K562 treated with DMSO at 1 percent for 48 hours (cell line): ENCODE data around the gene ZNF439. TPM values are rescaled to one million over a fixed set of nuclear protein-coding genes. Genes with fewer than 3 reads are reported as not detected.

Experiments
- total RNA-seq: library from RNA; unstranded; fragments of 300-600 nt; gene quantifications from 2 replicates; pipeline ENCODE4 v1.2.3, GENCODE V29; 2022; ENCODE audit warnings: low replicate concordance; ENCODE audit errors: extremely low read depth

Gene ZNF439
- total RNA-seq = not detected in 2 replicates

GRCh38 chr19:11848594-11849469 is at the start of gene ZNF439:
Gene ZNF439 (plus strand): TSS chr19:11848726. CDS start chr19:11848868, 142 bp downstream.

GRCh38 chr19:11814029-11814699 is 34.4 kb upstream of the ZNF439 start, which contains the start of gene ZNF440:
Gene ZNF440 (plus strand): TSS chr19:11814273. CDS start chr19:11814448, 175 bp downstream.

GRCh38 chr19:11887611-11888531 is 39.3 kb downstream of the ZNF439 start, which contains the start of gene ZNF69:
Gene ZNF69 (plus strand): TSS chr19:11887782. CDS start chr19:11887924, 142 bp downstream.

Other genes starting within 250 kb of the ZNF439 start
- not detected in 2 replicates for gene ZNF823, start 109.8 kb upstream of the ZNF439 start, total RNA-seq
- not detected in 2 replicates for gene ZNF441, start 81.7 kb upstream of the ZNF439 start, total RNA-seq
- not detected in 2 replicates for gene ZNF491, start 50.2 kb upstream of the ZNF439 start, total RNA-seq
- not detected in 2 replicates for gene ZNF440, start 34.5 kb upstream of the ZNF439 start, total RNA-seq
- gene ZNF69, start 39.1 kb downstream of the ZNF439 start, total RNA-seq = not detected in 2 replicates
- not detected in 2 replicates for gene ZNF700, start 76.4 kb downstream of the ZNF439 start, total RNA-seq
- not detected in 2 replicates for gene ZNF763, start 116.3 kb downstream of the ZNF439 start, total RNA-seq
- not detected in 2 replicates for gene ZNF433, start 187.0 kb downstream of the ZNF439 start, total RNA-seq
- not detected in 2 replicates for gene ZNF878, start 204.2 kb downstream of the ZNF439 start, total RNA-seq
- not detected in 2 replicates for gene ZNF844, start 216.0 kb downstream of the ZNF439 start, total RNA-seq